Measurements from ENCODE around the gene CLCN2. TPM values are rescaled to one million over a fixed set of nuclear protein-coding genes. Genes with fewer than 3 reads are reported as not detected.

The CLCN2 gene
- total RNA-seq, 4 donors from 2014 or later, result 1.3 to 5.8 (median 1.9) TPM

- TF ChIP-seq CTCF (IDR thresholded peaks at IDR 0.05; ENCODE audit: low read depth), result no peak
Measured at GRCh38 chr3:184361932-184362667, 695 bp upstream of the CLCN2 start.

- TF ChIP-seq CTCF (IDR thresholded peaks at IDR 0.05; ENCODE audit: low read depth), result no peak
Measured at GRCh38 chr3:184360929-184361531, 375 bp downstream of the CLCN2 start.

- TF ChIP-seq CTCF (IDR thresholded peaks at IDR 0.05; ENCODE audit: low read depth), result no peak
Measured at GRCh38 chr3:184360070-184360928, 1.1 kb downstream of the CLCN2 start.

- TF ChIP-seq CTCF (IDR thresholded peaks at IDR 0.05; ENCODE audit: low read depth), result no peak
Measured at GRCh38 chr3:184359610-184360009, 1.8 kb downstream of the CLCN2 start.

GRCh38 chr3:184358921-184359350, 2.5 kb downstream of the CLCN2 start:
- TF ChIP-seq CTCF (IDR thresholded peaks at IDR 0.05; ENCODE audit: low read depth), result no peak

GRCh38 chr3:184358124-184358767, 3.2 kb downstream of the CLCN2 start:
- TF ChIP-seq CTCF (IDR thresholded peaks at IDR 0.05; ENCODE audit: low read depth), result no peak
